Measurements from ENCODE around the gene MAN1A1. TPM values are rescaled to one million over a fixed set of nuclear protein-coding genes. Genes with fewer than 3 reads are reported as not detected.

MAN1A1 gene
- total RNA-seq, 1 donor from 2014 or later: 78.0 TPM

DNA sequence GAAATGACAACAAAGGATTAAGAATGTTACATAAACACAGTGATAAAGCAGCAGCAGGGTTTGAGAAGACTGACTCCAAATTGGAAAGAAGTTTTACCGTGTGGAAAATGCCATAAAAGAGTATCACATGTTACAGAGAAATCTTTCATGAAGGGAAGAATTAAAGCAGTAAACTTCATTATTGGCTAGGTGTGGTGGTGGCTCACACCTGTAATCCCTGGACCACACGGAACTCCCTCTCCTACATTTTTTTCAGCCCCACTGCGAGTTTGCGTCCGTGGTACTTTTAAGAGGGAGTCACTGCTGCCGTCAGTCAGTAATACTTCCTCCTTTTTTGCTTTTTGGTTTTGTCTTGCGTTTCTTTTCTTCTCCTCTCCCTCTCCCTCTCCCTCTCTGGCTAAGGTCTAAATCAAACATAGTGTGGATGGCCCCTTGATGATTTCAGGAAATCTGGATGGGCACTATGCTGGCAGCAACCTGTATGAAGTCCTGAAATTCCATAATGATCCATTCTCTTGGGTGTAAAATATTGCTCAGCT is 112.3 kb downstream of the MAN1A1 start:
- Histone ChIP-seq H3K4me3 (no peak overlapping the region), H3K4me1 (peaks cover 14% of the 10 kb centered on the region), H3K9me3 (no peaks in the 10 kb centered on the region), H3K27me3 (ENCODE audit: low read depth) (no peaks in the 10 kb centered on the region), H3K36me3 (no peaks in the 10 kb centered on the region), H3K27ac (no peak overlapping the region)
- TF ChIP-seq, protein P1, sequence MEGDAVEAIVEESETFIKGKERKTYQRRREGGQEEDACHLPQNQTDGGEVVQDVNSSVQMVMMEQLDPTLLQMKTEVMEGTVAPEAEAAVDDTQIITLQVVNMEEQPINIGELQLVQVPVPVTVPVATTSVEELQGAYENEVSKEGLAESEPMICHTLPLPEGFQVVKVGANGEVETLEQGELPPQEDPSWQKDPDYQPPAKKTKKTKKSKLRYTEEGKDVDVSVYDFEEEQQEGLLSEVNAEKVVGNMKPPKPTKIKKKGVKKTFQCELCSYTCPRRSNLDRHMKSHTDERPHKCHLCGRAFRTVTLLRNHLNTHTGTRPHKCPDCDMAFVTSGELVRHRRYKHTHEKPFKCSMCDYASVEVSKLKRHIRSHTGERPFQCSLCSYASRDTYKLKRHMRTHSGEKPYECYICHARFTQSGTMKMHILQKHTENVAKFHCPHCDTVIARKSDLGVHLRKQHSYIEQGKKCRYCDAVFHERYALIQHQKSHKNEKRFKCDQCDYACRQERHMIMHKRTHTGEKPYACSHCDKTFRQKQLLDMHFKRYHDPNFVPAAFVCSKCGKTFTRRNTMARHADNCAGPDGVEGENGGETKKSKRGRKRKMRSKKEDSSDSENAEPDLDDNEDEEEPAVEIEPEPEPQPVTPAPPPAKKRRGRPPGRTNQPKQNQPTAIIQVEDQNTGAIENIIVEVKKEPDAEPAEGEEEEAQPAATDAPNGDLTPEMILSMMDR (IDR thresholded peaks at IDR 0.05): no peak
- DNase-seq (no peak), ATAC-seq (no peak)
- intact Hi-C loops (cut with DNase I): no loop called here

DNA sequence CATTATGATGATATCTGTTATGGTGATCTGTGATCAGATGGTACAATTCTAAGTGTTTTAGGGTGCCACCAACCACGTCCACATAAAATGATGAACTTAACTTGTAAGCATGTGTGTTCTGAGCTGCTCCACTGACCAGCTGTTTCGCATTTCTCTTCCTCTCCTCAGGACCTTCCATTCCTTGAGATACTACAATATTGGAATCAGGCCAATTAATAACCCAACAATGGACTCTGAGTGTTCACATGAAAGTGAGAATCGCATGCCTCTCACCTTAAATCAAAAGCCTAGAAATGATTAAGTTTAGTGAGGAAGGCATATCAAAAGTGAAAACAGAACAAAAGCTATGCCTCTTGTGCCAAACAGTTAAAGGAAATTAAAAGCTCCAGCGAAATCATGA is 114.6 kb downstream of the MAN1A1 start:
- ATAC-seq (no peak), DNase-seq (no peak)
- no peak overlapping the region for H3K4me3 ChIP-seq
- H3K9me3 ChIP-seq: no peaks in the 10 kb centered on the region
- intact Hi-C loops (cut with DNase I): no loop called here
- TF ChIP-seq, protein P1 (IDR thresholded peaks at IDR 0.05): no peak
- no peak overlapping the region for H3K27ac ChIP-seq
- no peaks in the 10 kb centered on the region for H3K4me1 ChIP-seq
- no peaks in the 10 kb centered on the region for H3K27me3 ChIP-seq (ENCODE audit: low read depth)
- H3K36me3 ChIP-seq: peaks cover 11% of the 10 kb centered on the region

DNA sequence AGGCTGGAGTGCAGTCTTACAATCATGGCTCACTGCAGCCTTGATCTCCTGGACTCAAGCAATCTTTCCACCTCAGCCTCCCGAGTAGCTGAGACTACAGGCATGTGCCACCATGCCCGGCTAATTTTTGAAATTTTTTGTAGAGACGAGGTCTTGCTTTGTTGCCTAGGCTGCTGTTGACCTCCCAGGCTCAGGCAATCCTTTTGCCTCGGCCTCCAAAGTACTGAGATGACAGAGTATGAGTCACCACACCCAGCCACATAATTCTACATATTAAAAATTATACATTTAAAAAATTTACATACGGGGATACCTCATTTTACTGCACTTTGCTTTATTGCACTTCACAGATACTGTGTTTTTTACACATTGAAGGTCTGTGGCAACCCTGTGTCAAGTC is 115.1 kb downstream of the MAN1A1 start:
- H3K27me3 ChIP-seq (ENCODE audit: low read depth): no peaks in the 10 kb centered on the region
- H3K27ac ChIP-seq: no peak overlapping the region
- no peaks in the 10 kb centered on the region for H3K9me3 ChIP-seq
- no peak for ATAC-seq
- H3K4me3 ChIP-seq: no peak overlapping the region
- H3K36me3 ChIP-seq: peaks cover 11% of the 10 kb centered on the region
- TF ChIP-seq, protein P1 (IDR thresholded peaks at IDR 0.05): no peak
- DNase-seq: no peak
- H3K4me1 ChIP-seq: no peaks in the 10 kb centered on the region
- intact Hi-C loops (cut with DNase I): no loop called here

DNA sequence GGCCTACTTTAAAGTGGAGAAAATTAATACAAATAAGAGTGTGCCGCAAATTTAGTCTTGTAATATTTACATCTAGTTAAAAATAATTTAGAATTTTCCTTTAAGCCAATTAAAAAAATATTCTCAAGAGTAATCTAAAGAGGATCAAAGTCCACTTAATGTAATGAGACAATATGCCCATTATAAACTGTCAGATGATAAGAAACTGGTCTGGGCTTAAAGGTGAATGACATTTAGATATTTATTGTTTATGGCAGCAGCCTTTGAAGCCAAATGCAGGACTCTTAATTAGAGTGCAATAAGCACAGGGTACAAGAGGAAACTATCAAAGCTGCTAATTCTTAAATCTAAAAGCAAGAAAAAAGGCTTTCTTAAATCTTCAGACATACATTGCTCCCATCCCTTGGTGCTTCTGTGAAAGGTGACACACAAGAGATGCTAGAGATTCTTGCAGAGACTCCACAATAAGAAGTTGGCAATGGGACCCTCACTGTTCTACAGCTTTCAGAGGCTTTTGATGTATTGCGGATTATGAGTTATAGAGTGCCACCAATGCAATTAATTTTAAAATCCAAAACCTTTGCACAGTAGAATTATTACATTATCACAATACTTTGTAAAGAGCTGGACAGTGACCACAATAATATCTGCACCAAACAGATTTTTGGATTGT is 116.1 kb downstream of the MAN1A1 start:
- Histone ChIP-seq H3K27ac (no peak overlapping the region), H3K9me3 (no peaks in the 10 kb centered on the region), H3K27me3 (ENCODE audit: low read depth) (no peaks in the 10 kb centered on the region), H3K36me3 (peaks cover 11% of the 10 kb centered on the region), H3K4me1 (no peaks in the 10 kb centered on the region), H3K4me3 (no peak overlapping the region)
- intact Hi-C loops (cut with DNase I): no loop called here
- TF ChIP-seq, protein P1 (IDR thresholded peaks at IDR 0.05): no peak
- DNase-seq (no peak), ATAC-seq (no peak)

DNA sequence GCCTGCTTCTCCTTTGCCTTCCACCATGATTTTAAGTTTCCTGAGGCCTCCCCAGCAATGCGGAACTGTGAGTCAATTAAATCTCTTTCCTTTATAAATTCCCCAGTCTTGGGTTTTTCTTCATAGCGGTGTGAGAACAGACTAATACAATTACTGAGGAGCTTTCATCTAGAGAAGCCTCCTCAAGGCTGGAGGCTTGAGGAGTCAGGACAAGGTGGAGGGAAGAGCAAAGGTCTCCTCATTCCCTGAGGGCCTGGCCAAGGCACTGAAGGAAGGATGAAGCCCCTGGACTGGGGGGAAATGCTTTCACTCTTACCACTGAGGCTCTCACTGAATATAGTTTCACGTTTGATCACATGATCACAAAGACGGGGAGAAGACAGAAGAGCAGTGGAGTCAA is 118.2 kb downstream of the MAN1A1 start:
- H3K27me3 ChIP-seq (ENCODE audit: low read depth): no peaks in the 10 kb centered on the region
- TF ChIP-seq, protein P1 (IDR thresholded peaks at IDR 0.05): no peak
- H3K27ac ChIP-seq: no peak overlapping the region
- DNase-seq: no peak
- no peak overlapping the region for H3K4me3 ChIP-seq
- peaks cover 11% of the 10 kb centered on the region for H3K36me3 ChIP-seq
- no peak for ATAC-seq
- no peaks in the 10 kb centered on the region for H3K9me3 ChIP-seq
- intact Hi-C loops (cut with DNase I): no loop called here
- H3K4me1 ChIP-seq: no peaks in the 10 kb centered on the region
